ENCODE measurements around the gene MAGI2. TPM values are rescaled to one million over a fixed set of nuclear protein-coding genes. Genes with fewer than 3 reads are reported as not detected.

MAGI2 gene
- total RNA-seq, 1 experiment from 2014 or later = 14.3 TPM

DNA sequence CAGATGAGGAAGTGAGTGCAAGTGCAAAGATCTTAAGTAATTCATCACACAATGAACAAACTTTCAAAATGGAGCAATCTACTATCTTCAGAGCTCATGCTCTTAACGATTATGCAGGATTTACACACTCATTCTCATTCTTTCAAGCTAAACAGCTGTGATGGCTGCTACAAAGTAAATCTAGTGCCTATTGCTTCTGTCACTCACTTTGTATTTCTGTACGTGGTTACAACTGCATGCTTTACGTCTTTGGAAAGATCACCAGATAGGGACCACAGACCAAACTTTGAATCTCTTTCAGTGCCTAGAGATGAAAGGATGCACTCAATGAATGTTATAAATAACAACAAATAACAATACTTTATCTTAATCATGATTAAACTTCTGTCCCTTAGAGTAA, 194.6 kb downstream of the MAGI2 start:
- no peak overlapping the region for H2AK5ac ChIP-seq (ENCODE audit: insufficient read length, low read length)
- H3K18ac ChIP-seq (ENCODE audit: insufficient read length, low read depth, low read length) = no peak overlapping the region
- no peak overlapping the region for H4K8ac ChIP-seq (replicated peaks; ENCODE audit: insufficient read length, low read depth, low read length)
- no CpG with 5 or more reads among the region's 3 CpGs for WGBS (ENCODE audit: extremely low coverage, insufficient read length, low lambda C conversion rate)
- no peak overlapping the region for H2BK20ac ChIP-seq (ENCODE audit: low read depth, low read length, poor library complexity, severe bottlenecking)
- no peak overlapping the region for H3K56ac ChIP-seq (ENCODE audit: insufficient read length, low read depth, low read length)
- no peak overlapping the region for H2BK15ac ChIP-seq (ENCODE audit: low read depth, low read length)
- DNase-seq = no peak
- no peak overlapping the region for H3K14ac ChIP-seq (ENCODE audit: insufficient read depth, low read length)
- H3K4me1 Mint-ChIP-seq = no peaks in the 10 kb centered on the region
- H2AFZ ChIP-seq (ENCODE audit: low read length) = no peak overlapping the region
- no peak overlapping the region for H3K9ac ChIP-seq (ENCODE audit: extremely low read depth, insufficient read length, low read length)
- H4K20me1 ChIP-seq (ENCODE audit: control insufficient read depth, insufficient read depth, insufficient read length) = no peaks in the 10 kb centered on the region
- H3K4me3 Mint-ChIP-seq = no peak overlapping the region
- H3K23ac ChIP-seq (ENCODE audit: insufficient read length, low read depth, low read length) = no peak overlapping the region
- H2BK120ac ChIP-seq (ENCODE audit: low read depth, low read length, poor library complexity, severe bottlenecking) = no peak overlapping the region
- H3K4me1 ChIP-seq (ENCODE audit: insufficient read depth, low read length) = no peaks in the 10 kb centered on the region
- no peak overlapping the region for H3K27ac ChIP-seq (ENCODE audit: insufficient read length, low read depth, low read length)
- no peak overlapping the region for H4K91ac ChIP-seq (ENCODE audit: insufficient read length, low read depth, low read length)
- H3K79me1 ChIP-seq (ENCODE audit: insufficient read depth, low read depth, low read length, poor library complexity, severe bottlenecking) = no peaks in the 10 kb centered on the region
- no peaks in the 10 kb centered on the region for H3K27me3 Mint-ChIP-seq (ENCODE audit: low read depth)
- H2BK5ac ChIP-seq (ENCODE audit: insufficient read length, low read length) = no peak overlapping the region
- no peak overlapping the region for H3K4ac ChIP-seq (ENCODE audit: low read depth, low read length)
- TF ChIP-seq CTCF (conservative IDR thresholded peaks at IDR 0.05) = no peak
- H3K9me3 Mint-ChIP-seq = no peaks in the 10 kb centered on the region
- H2BK12ac ChIP-seq (ENCODE audit: insufficient read length, low read depth, low read length) = no peak overlapping the region
- no peak overlapping the region for H3K4me2 ChIP-seq (ENCODE audit: insufficient read depth, insufficient read length, low read length)
- no peaks in the 10 kb centered on the region for H3K9me3 ChIP-seq (ENCODE audit: control insufficient read depth, low read depth, low read length)
- H3K36me3 Mint-ChIP-seq (ENCODE audit: insufficient read depth in 1 of 3, low read depth in 3 of 3) = no peaks in the 10 kb centered on the region
- H4K5ac ChIP-seq (ENCODE audit: insufficient read length, low read depth, low read length) = no peak overlapping the region
- no peak overlapping the region for H3T11ph ChIP-seq (ENCODE audit: low read length)
- H3K27ac Mint-ChIP-seq = no peak overlapping the region
- no peaks in the 10 kb centered on the region for H3K79me2 ChIP-seq (ENCODE audit: insufficient read depth, low read length)
- no peaks in the 10 kb centered on the region for H3K23me2 ChIP-seq (ENCODE audit: insufficient read length, low read depth, low read length, poor library complexity, severe bottlenecking)
- no peaks in the 10 kb centered on the region for H3K27me3 ChIP-seq (ENCODE audit: insufficient read depth, low read length)
